ENCODE data around the gene PHAF1. TPM values are rescaled to one million over a fixed set of nuclear protein-coding genes. Genes with fewer than 3 reads are reported as not detected.

PHAF1 gene
- total and polyA plus RNA-seq, 2 of the 8 experiments (the other 6 are each of a cell fraction or from before 2014, with no cell fraction given), result 18.6 to 26.4 TPM

GRCh38 chr16:67183627-67184452, 74.1 kb downstream of the PHAF1 start, which contains the start of gene MATCAP1 (continued):
- TF ChIP-seq KDM4A (IDR thresholded peaks at IDR 0.05; ENCODE audit: low read depth, low read length, severe bottlenecking) (peak; percentile 64), CREB1 (IDR thresholded peaks at IDR 0.05) (peak; percentile 95), SP4 (IDR thresholded peaks at IDR 0.05; ENCODE audit: low read length) (peak; percentile 75), TAF7 (optimal IDR thresholded peaks at IDR 0.05; ENCODE audit: borderline replicate concordance, low read depth, low read length) (no peak)

Measured in H1 (cell line).